ENCODE data around the gene DUOX2.
"Not testable (repeated sequence)": the region's sequence is repeated elsewhere in the genome, so short reads cannot be mapped to it uniquely, and the experiment has no call there.

The DUOX2 gene

DNA sequence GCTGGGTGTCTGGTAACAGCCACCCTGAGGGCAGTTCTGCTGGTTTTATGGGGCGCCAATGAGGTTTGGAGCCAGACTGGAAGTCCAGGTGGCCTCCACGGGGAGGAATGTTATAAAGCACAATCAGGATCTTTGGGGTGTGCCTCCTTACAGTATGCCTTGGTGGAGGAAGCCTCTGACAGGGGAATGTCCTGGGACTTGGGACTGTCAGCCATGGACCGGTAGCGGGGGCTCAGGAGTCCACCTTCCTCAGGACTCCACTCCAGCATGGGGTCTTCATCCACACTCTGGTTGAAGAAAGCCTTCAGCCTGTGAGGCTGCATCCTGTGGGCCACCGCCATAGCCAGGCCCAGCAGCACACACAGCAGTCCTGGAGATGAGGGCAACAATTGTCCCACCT, 5.0 kb upstream of the DUOX2 start:
- DNase-seq (ENCODE audit: low read depth, low spot score), result no peak

GRCh38 chr15:45118131-45118588, 4.2 kb upstream of the DUOX2 start:
- DNase-seq (ENCODE audit: low read depth, low spot score), result peak; percentile 72

DNA sequence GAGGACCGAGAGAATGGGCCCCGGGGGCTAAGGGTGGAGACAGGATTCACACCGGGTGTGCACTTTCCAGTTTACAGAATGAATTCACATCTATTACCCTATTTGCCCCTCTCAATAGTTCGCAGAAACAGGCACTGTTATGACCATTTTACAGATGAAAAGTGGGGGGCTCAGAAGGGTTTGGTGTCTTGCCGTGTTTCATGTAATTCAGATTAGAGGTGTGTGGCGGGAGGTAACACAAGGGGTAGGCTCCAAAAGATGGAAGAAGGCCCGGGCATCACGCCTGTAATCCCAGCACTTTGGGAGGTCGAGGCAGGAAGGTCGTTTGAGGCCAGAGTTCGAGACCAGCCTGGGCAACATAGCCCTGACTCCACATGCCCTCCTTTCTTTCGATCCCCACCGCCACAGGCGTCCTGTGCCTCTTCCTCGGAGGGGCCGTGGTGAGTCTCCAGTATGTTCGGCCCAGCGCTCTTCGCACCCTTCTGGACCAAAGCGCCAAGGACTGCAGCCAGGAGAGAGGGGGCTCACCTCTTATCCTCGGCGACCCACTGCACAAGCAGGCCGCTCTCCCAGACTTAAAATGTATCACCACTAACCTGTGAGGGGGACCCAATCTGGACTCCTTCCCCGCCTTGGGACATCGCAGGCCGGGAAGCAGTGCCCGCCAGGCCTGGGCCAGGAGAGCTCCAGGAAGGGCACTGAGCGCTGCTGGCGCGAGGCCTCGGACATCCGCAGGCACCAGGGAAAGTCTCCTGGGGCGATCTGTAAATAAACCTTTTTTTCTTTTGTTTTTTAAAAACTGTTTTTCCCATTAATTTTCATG, 3.5 kb upstream of the DUOX2 start:
- no peak for DNase-seq (ENCODE audit: low read depth, low spot score)

- no peak for DNase-seq (ENCODE audit: low read depth, low spot score)
Observed at GRCh38 chr15:45116482-45117307, 2.7 kb upstream of the DUOX2 start.

- no peak for DNase-seq (ENCODE audit: low read depth, low spot score)
Observed at GRCh38 chr15:45116006-45116481, 2.1 kb upstream of the DUOX2 start.

DNA sequence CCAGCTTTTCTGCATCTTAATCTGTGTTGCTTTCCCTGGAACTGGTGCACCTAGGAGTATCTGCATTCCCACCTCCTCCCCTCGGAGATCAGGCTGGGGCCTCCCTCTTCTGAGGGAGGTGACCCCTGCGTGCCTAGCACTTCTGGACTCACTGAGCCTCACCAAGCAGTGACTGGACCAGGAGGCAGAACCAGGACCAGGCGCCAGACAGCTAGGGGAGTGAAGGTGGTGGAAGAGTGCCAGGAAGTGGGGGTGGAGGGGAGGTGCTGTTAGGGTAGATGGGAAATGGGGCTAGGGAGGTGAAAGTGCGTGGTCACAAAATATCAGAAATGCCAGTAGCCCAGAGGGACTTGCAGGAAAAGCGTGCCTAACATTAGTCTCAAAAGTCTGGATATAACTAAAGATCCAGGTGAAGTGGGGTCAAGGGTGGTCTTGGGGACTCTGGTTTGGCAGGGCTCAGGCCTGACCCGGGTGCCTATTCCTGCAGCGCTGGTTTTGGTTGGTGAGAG, 1.4 kb upstream of the DUOX2 start:
- no peak for DNase-seq (ENCODE audit: low read depth, low spot score)

GRCh38 chr15:45114751-45115085, 746 bp upstream of the DUOX2 start:
- no peak for DNase-seq (ENCODE audit: low read depth, low spot score)

DNA sequence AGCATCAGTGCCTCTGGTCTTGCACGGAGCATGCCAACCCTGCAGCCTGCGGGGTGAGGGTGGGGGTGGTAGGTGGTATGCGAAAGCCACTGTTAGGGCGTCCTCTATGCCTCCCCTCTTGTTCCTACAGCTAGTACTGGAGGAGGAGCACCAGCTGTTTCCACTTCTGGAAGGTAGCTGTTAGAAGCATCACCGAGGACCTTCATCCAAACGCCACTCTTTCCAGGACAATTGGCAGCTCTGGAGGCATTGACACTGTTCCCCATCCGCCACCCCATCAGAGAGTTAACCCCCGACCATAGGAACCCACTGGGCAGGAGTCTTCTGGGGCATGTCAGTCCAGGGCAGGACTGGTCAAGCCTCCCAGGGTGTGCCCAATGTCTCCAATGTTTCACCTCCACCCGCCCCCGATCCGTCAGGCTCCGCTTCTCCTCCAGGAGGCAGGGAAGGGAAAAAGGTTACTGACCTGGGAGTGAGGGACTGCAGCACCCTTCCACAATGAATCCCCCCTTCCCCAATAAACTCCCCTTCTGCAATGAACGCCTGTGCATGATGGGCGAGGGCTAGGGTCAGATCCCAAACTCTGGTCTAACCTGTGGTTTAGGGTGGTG, 487 bp downstream of the DUOX2 start:
- no peak for DNase-seq (ENCODE audit: low read depth, low spot score)

GRCh38 chr15:45112591-45113379, 1.2 kb downstream of the DUOX2 start:
- no peak for DNase-seq (ENCODE audit: low read depth, low spot score)

DNA sequence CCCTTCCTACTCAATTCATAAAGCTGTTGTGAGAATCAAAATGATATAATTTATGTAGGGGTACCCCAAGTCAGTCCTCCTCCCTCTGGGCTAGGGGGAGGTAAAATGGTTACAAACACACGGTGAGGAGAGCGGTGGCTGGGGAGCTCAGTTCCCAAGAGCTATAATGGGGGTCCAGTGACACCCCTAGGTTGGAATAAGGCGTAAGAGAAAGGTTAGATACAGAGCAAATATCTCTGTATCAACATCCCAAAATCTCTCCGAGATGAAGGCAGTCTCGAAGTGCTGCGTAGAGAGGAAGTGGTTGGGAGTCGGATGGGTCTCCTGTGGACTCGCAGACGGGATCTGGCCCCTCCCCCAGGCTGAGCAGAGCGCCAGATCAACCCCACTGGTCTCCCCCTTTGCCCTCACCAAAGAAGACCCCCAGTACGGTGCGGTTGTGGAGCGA, 1.8 kb downstream of the DUOX2 start:
- no peak for DNase-seq (ENCODE audit: low read depth, low spot score)

GRCh38 chr15:45111390-45112142, 2.4 kb downstream of the DUOX2 start:
- DNase-seq (ENCODE audit: low read depth, low spot score), result no peak

- no peak for DNase-seq (ENCODE audit: low read depth, low spot score)
Observed at GRCh38 chr15:45110256-45110820, 3.6 kb downstream of the DUOX2 start.

- DNase-seq (ENCODE audit: low read depth, low spot score), result no peak
Observed at GRCh38 chr15:45107941-45108630, 5.9 kb downstream of the DUOX2 start.

DNA sequence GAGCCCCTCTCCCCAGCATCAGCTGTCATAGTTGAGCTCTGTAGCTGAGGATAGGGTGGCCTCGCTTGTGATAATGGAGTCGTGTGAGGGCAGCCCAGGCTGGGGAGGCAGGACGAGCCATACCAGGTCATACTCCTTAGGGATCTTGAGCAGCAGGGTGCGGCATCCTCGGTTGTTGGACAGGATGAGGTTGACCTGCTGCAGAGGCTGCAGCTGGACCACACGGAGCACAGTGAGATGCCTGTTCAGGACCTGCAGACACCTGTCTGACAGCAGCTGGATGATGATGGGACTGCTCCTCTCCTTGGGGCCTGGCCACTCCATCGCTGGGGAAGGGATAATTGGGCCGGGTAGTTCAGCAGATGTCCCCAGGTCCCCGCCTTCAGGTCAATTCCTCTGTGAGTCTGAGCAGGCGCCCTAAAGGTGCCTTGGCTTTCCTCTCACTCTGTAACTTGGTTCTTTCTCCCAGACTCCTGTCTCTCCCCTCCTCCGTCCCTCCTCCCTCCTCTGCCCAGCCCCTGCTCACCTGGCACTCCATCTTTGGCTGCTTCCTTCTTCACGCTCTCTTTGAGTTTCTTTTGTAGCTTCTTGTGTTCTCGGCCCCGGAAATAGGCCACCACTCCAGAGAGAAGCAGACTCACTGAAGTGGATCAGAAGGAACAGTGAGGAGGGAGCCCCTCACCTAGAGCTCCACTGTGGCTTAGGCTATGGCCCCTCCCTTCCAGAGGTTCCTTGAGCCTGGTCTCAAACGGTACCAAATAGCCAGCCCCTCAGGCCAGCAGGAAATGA, 7.8 kb downstream of the DUOX2 start:
- no peak for DNase-seq (ENCODE audit: low read depth, low spot score)

DNA sequence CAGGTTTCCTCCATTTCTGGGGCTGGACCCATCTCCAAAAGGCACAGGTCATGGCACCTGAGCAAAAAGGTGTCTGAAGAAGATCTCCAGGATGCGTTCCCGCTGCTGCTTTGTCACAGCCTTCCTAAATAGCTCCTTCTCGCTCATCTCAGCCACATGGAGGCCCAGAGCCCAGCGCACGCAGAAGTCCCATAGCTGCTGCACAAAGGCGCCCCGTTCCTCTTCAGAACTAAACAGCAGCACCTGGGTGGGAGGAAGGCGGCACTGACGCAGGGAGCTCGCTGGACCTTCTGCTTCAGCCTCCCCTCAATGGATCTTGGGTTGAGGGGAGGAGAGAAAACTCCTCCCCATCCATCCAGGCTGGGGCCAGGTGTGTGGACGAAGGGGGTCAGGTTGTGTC, 8.4 kb downstream of the DUOX2 start:
- no peak for DNase-seq (ENCODE audit: low read depth, low spot score)

GRCh38 chr15:45104170-45104569, 9.8 kb downstream of the DUOX2 start:
- DNase-seq (ENCODE audit: low read depth, low spot score), result not testable (repeated sequence)

DNA sequence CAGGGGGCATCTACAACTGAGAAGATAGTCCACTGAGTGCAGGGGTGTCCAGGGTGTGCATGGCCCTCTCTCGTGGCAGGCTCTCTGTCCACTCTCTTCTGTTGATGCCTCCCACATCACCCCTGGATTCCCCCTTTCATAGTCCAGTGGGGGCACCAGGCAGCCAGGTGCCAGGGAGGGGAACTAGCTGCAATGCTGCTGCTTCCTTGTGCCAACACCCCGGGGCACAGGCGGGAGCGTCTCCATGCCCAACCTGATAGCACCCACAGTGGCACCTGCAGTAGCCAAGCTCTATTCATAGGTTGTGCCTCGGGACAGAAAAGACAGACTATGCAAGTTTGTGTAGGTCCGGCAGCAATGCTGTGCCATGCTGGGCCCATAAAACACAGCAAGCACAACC, 11.7 kb downstream of the DUOX2 start:
- DNase-seq (ENCODE audit: low read depth, low spot score), result no peak

- DNase-seq (ENCODE audit: low read depth, low spot score), result no peak
Observed at GRCh38 chr15:45101749-45102148, 12.2 kb downstream of the DUOX2 start.

Data from activated naive CD8-positive, alpha-beta T cell treated with anti-CD3 and anti-CD28 coated beads, Interleukin-2, amount 50 U/mL, for 16 hours (primary cell).